CD4-positive, alpha-beta T cell treated with Interferon gamma for 1 hour (primary cell): ENCODE results near the gene KLF16.

Source experiments
- DNase-seq: peaks from one replicate; pipeline ENCODE4 v3.0.0-alpha.2; 2020

The KLF16 gene

GRCh38 chr19:1818549-1819195 is 44.7 kb downstream of the KLF16 start:
- no peak for DNase-seq

- DNase-seq: no peak
These were observed 45.7 kb downstream of the KLF16 start for GRCh38 chr19:1817553-1818179.

- DNase-seq: no peak
These were observed 46.7 kb downstream of the KLF16 start for GRCh38 chr19:1816530-1817298.

- DNase-seq: no peak
These were observed 47.5 kb downstream of the KLF16 start for GRCh38 chr19:1815605-1816529.

- DNase-seq: no peak
These were observed 48.4 kb downstream of the KLF16 start for GRCh38 chr19:1814833-1815604.

- DNase-seq: no peak
These were observed 49.0 kb downstream of the KLF16 start for GRCh38 chr19:1814391-1814790.

- no peak for DNase-seq
These were observed 49.9 kb downstream of the KLF16 start for GRCh38 chr19:1813192-1814182.

- DNase-seq: peak; percentile 92
These were observed 50.8 kb downstream of the KLF16 start for GRCh38 chr19:1812426-1813191.

- no peak for DNase-seq
These were observed 51.4 kb downstream of the KLF16 start, which contains the start of gene ATP8B3 for GRCh38 chr19:1811942-1812425. ATP8B3 (minus strand) TSS chr19:1812276; CDS start chr19:1811736, 540 bp downstream.

GRCh38 chr19:1811472-1811894 is 51.9 kb downstream of the KLF16 start:
- DNase-seq: peak; percentile 23

GRCh38 chr19:1810439-1811160 is 52.8 kb downstream of the KLF16 start:
- DNase-seq: no peak

GRCh38 chr19:1809678-1810077 is 53.7 kb downstream of the KLF16 start:
- DNase-seq: no peak

- DNase-seq: no peak
These were observed 55.0 kb downstream of the KLF16 start for GRCh38 chr19:1808395-1808731.

- no peak for DNase-seq
These were observed 55.5 kb downstream of the KLF16 start for GRCh38 chr19:1807695-1808394.

GRCh38 chr19:1807030-1807694 is 56.2 kb downstream of the KLF16 start:
- no peak for DNase-seq

- no peak for DNase-seq
These were observed 57.0 kb downstream of the KLF16 start for GRCh38 chr19:1806184-1807029.
